GM21390 (cell line): ENCODE results near the gene BCORL1.

Experiments used
- ATAC-seq: cut with Tn5 transposase; IDR thresholded peaks from one replicate; pipeline ENCODE4 v1.9.1; 2021; ENCODE audit not compliant: unreplicated experiment

The BCORL1 gene

DNA sequence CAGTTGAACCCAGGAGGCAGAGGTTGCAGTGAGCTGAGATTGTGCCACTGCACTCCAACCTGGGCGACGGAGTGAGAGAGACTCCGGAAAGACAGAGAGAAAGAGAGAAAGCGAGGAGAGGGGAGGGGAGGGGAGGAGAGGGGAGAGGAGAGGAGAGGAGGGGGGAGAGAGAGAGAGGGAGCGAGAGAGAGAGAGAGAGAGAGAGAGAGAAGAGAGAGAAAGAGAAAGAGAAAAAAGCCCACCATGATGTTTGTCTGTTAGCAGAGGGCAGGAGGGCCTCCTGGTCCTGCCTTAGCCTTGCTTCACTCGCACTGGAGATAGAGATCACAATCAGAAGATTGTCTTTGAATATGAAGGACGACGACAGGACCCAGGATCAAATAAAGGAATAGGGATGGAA is 18.7 kb upstream of the BCORL1 start:
- ATAC-seq, result no peak

DNA sequence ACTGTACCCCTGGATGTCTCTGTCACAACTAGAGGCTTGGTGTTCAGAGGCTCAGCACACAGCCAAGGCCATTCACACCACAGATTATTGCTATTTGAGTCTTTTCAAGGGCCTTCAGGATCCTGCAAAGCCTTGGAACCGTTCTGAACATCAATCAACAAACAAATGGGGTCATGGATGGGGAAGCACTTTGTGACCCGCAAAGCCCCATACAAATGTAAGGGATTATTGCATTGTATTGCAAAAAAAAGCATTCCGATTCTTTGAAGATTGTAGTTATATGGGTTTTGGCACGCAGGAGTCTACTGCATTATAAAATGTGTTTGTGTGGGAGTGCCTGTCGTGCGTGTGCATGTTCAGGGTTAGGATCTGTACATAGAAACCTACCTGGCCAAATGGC is 17.3 kb upstream of the BCORL1 start:
- no peak for ATAC-seq

DNA sequence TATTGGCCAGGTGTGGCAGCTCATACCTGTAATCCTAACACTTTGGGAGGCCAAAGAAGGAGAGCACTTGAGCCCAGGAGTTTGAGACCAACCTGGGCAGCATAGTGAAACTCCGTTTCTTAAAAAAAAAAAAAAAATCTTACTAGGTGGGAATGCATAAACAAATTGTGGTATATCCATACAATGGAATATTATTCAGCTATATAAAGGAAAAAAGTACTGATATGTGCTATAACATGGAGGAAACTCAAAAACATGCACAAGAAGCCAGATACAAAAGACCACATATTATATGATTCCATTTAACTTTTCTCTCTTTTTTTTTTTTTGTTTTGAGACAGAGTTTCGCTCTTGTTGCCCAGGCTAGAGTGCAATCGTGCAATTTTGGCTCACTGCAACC is 13.5 kb upstream of the BCORL1 start:
- ATAC-seq, result no peak

DNA sequence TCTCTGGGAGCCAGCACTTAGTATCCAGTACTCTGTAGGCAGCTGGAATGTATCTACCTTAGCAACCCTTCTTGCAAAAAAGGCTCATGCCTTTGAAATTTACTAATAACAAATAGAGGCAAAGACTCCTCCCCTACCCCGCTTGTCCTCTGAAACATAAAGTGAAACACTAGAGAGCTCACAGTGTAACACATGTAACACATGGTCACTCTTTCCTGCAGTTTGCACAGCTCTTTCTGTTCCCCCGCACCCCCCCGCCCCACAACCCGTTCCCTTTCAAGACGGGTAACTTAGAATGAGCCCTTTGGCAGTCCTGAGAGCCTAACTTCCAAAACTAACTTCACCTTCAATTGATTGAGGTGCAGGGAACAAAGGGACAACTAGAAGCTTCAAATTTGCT is 6.0 kb upstream of the BCORL1 start:
- no peak for ATAC-seq

DNA sequence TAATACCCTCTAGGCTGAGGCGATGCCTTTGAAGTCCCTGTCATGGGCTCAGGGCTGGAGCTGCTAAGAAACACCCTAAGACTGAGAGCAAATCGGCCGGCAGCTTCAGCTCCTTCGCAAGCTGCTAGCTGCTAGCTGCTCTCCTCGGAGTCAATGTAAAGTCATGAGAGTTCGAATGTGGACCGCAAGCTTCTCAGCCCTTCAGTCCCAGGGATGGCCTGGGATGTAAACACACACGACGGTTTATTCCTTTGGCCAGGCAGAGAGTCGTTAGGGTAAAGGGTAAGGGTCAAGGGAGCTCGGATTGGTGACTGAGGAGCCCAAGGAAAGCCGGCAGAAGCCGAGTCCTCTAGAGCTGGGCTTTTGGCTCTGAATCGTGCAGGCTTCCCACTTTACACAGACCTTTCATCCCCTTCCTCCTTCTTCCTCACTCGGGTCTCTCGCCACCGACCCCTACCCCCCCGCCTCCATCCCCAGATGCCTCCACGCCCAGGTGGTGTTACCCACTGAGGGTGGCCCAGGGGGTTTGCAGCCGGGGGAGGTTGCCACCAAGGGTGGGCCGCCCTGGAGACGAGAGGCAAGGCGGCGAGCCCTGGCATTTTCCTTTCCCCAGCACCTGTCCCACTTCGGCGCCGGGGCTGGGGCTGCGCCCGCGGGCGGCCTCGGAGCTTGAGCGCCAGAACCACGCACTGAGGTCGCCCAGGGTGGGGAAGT is 3.1 kb upstream of the BCORL1 start:
- ATAC-seq, result no peak

DNA sequence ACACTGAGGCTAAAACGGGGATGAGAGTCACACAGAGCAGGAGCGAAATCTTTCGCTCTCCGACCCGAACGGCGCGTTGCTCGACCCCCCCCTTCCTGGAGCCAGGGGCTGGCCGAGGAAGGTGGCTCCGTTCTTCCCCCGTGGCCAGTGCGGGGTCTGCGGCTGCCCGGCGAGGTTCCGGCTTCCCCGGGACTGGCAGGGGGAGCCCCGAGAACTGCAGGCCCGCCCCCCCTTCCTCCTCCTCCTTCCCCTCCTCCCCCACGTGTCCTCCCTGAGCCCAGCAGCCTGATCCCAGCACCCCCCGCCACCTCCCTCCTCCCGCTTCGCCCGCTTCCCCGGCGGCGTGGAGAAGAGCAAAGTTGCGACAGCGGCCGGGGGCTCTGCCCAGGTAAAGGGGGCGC is 2.4 kb upstream of the BCORL1 start:
- ATAC-seq, result no peak

DNA sequence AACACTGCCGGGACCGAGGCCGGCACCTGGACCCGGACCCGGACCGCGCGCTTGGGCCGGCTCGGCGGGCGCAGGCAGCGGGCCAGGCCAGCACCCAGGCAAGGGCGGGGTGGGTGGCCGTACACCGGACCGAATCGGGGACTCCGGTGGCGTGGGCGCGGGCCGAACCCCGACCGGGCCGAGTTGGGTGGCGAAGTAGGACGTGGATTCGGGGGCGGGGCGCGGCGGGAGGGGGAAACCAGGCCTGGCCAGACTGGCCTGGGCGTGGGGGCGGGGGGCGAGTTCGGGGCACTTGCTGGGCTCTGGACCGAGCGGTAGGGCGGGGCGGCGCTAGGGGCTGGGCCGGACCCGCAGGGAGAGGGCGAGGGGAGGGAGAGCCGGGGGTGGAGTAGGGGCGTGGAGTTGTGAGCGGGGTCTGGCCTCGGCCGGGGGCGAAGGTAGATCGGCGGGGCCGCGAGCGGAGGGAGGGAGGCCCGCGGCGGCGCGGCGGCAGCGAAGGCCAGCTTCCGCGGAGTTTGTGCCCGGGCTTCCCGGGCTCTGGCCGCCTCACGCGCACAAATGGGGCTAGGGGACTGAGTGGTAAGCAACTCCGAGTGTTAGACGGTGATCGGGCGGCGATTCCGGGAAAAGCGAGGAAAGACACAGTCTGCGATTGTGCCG is 1.8 kb upstream of the BCORL1 start:
- ATAC-seq, result no peak

DNA sequence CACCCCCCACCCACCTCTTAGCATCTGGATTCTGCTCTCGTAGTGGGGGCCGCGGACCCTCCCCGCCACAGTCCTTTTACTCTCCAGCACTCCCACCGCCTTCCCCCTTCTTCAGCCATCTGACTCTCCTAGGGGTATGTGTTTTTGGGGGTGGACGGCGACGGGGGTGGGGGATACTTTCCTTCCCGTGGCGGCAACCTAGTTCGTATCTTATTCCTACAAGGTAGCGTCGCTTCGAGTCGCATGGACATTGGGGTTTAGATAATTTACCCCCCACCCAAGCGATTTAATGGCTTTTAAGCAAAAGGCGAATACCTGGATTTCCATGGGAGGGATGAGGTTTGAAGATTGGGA is 1.3 kb upstream of the BCORL1 start:
- no peak for ATAC-seq

DNA sequence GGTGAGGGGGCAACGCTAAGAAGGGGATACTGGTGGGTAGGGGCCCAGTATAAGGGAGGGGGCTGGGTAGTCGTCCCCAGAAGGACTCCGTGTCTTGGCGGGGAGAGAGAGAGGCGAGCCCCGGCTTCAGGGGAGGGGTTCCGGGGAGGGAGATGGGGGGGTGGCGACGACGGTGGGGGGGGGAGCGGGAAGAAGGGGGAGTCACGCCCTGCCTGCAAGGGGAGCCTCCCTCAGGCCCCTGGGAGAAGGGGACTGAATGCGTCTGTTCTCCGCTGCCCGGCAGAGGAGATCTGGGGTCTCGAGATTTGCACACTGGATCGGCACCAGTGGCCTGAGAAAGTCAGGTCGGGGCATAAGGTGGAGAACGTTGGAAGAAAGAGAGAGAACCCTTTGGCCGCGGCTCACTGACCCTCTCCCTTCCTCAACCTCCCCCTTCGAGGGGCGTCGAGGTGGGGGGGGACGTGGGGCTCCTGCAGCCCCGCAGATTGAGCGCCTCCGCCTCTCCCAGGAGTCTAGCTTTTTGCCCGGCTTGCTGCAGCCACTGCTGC is 609 bp upstream of the BCORL1 start:
- no peak for ATAC-seq

DNA sequence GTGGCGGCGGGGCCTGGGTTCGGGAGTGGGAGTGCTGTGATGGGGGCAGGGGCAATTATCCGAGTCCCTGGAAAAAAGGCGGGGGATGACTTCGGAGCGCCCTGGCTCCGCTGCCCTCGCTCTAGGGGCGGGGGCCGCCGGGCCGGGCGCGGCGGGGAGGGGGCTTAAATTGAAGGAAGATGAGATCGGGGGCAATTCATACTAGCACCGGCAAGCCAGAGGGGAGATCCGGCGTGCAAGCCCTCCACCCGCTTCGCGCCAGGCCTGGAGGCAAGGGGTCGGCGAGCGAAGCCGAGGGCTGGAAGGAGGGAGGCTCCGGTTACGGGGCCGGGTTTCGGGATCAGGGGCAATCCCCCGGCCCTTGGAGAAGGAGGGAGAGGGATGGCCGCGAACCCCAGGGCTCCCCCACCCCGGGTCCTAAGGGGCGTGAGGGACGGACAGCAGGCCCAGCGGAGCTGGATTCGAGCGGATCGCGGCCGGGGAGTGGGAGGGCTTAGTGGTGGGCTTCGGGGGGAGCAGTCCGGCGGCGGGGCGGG is 1.2 kb downstream of the BCORL1 start:
- ATAC-seq, result no peak

DNA sequence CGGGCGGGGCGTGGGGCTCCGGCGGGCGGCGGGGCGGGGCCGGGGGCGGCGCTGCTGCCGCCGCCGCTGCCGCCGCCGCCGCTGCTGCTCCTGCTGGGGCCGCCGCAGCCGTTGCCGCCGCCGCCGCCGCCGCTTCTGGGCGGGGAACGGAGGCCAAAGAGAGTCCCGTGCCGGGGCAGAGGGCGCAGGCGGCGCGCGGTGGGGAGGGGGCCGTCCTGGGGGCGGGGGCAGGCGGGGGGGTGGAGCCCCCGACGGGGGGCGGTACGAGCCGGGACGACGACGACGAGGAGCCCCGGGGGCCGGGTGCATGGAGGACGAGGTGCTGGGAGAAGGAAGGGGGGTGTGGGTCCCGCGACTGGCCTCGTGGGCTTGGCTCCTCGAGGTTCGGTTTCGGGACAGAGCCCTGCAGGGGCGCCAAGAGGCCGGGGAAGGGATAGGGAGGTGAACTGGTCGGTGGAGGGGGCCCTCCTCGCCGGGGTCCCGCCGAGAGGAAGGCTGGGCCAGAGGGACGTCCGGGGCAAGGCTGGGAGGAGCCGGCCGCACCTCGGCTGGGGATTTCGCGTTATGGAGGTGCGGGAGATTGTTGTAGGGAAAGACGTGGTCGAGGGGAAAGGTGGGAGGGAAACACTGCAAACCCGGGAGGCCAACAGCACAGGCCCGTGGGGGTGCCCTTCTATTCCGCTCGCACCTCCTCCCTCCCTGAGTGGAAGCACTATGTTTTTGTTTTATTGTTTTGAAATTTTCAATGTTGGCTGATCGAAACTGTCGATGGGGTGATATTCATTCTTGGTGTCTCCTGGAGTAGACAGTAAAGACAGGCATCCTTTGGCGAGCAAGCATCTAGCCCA is 1.9 kb downstream of the BCORL1 start:
- ATAC-seq, result no peak

DNA sequence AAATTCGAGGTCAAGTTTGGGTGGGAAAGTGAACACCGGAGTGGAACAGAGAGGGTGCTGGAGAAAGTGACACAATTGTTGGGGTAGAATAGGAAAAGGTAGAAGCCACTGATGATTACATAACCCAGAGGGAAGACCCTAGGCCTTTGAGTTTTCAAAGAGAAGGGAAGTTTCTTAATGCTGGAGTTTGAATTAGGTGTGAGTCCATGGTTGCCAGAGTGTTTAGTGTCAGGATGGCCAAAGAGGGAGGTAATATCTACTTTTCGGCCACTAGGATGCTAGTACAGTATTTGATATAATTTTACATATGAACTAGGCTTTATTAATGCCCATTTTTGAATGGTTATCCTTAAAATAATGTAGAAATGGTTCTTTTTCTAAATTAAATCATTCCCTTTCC is 5.4 kb downstream of the BCORL1 start:
- ATAC-seq, result no peak

DNA sequence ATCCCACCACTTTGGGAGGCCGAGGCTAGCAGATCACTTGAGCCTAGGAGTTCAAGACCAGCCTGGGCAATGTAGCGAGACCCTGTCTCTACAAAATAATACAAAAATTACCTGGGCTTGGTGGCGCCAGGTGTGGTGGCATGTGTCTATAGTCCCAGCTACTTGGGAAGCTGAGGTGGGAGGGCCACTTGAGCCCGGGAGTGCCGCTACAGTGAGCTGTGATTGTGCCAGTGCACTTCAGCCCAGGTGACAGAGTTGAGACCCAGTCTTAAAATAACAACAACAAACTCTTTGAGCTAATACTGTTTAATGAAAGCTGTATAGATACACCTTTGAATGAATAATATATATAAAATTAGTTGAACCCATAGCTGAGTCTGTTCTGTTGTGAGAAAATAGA is 9.7 kb downstream of the BCORL1 start:
- ATAC-seq, result no peak

DNA sequence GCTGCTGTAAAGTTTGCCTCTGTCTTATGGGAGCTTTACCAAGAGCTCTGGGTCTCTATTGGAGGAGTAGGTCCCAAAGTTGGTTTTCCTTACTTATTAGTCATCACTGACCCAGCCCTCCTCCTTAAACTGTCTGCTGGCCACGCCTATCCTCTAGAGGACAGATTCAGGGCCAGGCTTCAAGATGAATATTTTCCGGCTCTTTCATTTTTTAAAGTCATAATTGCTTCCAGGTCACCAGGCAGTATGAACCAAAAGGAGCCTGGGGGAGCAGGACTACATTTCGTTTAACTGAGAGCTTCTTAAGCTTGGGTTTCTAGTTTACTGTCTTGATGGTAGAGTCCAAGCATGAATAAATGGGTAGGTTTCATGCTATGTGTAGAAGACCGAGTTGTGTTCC is 13.7 kb downstream of the BCORL1 start:
- ATAC-seq, result no peak

DNA sequence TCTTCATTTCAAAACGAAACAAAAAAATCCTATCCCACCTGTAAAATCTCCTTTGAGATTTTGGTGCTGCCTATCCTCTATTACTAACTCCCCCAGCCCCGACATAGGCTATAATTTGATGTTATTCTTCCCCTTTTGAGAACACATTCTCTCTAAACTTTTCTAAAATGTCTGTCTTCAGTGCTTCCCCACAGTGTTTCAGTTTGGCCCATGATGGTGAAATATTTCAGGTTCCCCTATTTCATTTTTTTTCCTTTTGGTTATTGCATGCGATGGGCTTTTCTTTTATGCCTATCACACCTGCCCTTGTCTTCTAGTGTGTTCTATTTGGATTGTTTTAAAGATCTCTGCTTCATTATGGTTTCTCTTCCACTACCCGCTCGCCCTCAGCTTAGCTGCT is 14.7 kb downstream of the BCORL1 start:
- no peak for ATAC-seq

DNA sequence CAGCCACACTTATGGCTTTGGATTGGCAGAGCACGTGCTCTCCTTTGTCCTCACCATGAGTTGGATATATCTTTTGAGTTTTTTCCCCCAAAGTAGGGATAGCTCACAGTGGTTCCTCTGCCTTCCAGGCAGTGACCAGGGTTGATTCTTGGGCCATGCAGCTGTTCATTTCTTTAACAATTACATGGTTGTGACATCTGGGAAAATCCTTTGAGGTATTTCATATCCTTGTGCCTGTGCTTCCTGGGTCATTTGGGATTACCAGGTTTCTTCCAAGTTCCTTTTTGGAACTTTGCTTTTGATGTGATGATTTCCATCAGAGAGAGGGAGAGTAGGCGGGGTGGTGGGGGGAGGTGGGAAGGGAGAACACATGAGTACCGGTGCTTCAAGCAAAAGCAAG is 15.6 kb downstream of the BCORL1 start:
- ATAC-seq, result no peak

DNA sequence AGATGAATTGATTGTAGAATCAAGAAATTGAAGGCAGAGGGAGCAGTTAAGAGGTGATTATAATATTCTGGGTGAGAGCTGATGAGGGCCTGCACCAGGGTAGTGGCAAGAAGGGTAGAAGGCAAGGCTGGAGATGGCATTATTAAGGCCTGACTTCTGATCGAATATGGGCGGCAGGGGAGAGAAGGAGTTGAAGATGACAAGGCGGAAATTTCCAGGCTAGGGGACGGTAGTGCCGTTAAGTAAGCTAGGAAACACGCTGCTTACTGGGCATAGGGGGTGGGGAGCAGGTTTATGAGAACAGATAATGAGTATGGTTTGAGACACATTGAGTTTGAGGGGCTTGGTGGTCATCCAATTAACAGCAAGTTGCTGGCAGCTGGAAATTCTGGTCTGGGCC is 19.5 kb downstream of the BCORL1 start:
- no peak for ATAC-seq

DNA sequence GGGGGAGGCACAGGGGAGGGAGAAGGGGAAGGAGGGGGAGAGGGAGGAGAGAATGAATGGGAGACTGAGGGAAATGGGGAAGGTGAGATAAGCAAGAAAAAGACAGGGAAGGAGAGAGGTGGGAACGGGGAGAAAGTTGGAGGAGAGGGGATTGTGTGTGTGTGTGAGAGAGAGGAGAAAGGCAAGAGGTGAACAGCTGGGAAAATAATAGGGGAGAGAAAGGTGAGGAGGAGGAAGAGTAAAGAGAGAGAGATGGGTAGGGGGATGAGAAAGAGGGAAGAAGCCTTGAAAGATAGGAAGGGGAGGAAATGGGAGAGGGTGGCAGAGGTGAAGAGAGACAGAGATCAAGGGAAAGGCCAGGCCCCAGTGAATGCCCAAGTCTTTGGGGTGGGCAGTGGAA is 20.1 kb downstream of the BCORL1 start:
- no peak for ATAC-seq

DNA sequence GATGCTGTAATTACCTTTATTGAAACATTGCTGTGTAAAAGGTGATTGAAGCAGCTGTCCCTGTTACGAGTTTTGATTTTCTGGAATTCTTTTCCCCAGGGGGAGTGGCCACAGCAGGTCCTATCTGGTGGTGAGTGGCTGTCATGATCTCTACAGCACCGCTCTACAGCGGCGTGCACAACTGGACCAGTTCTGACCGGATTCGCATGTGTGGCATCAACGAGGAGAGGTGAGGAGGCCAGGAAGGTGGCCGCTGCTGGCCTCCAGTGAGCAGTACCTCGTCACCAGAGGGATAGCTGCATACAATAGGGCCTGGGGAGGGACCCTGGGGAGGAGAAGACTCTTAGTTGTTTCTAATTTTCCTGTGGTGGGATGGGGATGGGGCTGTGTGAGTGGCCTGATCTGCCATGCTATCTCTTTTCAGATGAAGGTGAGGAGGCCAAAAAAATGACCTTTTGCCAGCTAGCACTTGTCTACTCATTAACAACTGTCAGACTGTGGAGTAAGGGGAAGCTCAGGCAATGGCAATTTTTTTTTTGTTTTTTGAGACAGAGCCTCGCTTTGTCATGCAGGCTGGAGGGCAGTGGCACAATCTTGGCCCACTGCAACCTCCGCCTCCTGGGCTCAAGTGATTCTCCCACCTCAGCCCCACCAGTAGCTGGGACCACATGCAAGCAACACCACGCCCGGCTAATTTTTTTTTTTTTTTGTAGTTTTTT is 22.8 kb downstream of the BCORL1 start:
- ATAC-seq, result no peak

DNA sequence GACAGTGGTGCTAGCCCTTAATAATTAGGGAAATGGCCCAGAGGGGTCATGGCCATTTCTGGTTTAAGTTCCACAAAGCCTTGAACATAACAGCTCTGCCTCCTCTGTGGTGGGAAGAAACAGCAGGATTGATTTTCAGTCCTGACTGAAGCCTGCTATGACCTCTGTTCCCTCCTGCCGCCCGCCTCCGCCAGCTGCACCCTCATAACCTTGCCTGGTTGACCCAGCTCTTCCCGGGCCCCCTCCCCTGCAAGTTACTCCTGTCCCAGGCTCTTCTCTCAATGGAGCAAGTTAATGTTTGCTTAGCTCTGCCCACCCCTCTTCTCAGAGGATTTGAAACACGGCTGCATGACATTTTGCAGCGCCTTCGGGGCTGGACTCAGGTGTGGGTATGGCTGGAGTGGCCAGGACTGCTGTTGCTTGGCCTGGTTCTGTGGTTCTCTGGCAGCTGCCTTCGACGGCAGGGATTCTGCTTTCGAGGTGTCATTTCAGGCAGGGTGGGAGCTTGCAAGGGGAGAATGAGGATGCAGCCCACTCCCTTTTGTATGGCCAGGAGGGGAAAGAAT is 27.3 kb downstream of the BCORL1 start:
- no peak for ATAC-seq

DNA sequence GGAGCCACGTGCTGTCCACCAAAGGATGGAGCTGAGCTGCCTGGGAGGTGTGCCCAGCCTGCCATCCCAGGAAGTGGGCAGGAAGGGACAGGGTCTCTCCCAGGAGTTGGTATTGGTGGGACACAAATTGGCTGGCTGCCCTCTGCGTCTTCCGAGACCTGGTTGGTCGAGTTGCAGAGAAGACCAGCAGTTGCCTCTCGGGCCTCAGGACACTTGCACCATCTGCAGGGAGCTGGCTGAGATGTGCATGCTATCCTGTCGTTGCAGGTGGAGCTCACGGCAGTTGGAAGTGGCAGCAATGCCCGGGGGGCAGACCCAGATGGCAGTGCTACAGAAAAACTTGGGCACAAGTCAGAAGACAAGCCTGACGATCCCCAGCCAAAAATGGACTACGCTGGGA is 30.2 kb downstream of the BCORL1 start:
- no peak for ATAC-seq
